Stimulated activated CD8-positive, alpha-beta memory T cell treated with anti-CD3 and anti-CD28 coated beads, Interleukin-15, amount 100 ng/mL, for 4 hours (primary cell): ENCODE results near the gene ANKRD13B.
"Not testable (repeated sequence)": the region's sequence is repeated elsewhere in the genome, so short reads cannot be mapped to it uniquely, and the experiment has no call there.

Experiments used
- DNase-seq, 2 donors: peaks; one replicate each; pipeline ENCODE4 v3.0.0-alpha.2; 2020; ENCODE audit warnings: low read depth in 2 of 2

The ANKRD13B gene

GRCh38 chr17:29592850-29593551 is at the start of gene ANKRD13B:
TSS of gene ANKRD13B (plus strand) at chr17:29593132. CDS start at chr17:29593622, 490 bp downstream.
- DNase-seq: no peak

- no peak for DNase-seq
Observed at GRCh38 chr17:29544066-29544465, 48.9 kb upstream of the ANKRD13B start.

- DNase-seq: no peak
Observed at GRCh38 chr17:29546085-29546484, 46.8 kb upstream of the ANKRD13B start.

GRCh38 chr17:29546830-29547229 is 46.1 kb upstream of the ANKRD13B start:
- DNase-seq: no peak

- DNase-seq: no peak
Observed at GRCh38 chr17:29549177-29549923, 43.6 kb upstream of the ANKRD13B start.

- no peak for DNase-seq
Observed at GRCh38 chr17:29555840-29556239, 37.1 kb upstream of the ANKRD13B start.

GRCh38 chr17:29557085-29557738 is 35.7 kb upstream of the ANKRD13B start:
- DNase-seq: no peak

- DNase-seq: no peak
Observed at GRCh38 chr17:29557739-29558116, 35.2 kb upstream of the ANKRD13B start.

GRCh38 chr17:29558139-29558538 is 34.8 kb upstream of the ANKRD13B start:
- DNase-seq: not testable (repeated sequence)

- no peak for DNase-seq
Observed at GRCh38 chr17:29559640-29560039, 33.3 kb upstream of the ANKRD13B start.

- DNase-seq: no peak
Observed at GRCh38 chr17:29560316-29560715, 32.6 kb upstream of the ANKRD13B start.

GRCh38 chr17:29561554-29562517 is 31.1 kb upstream of the ANKRD13B start:
- no peak for DNase-seq

GRCh38 chr17:29562615-29563014 is 30.3 kb upstream of the ANKRD13B start:
- no peak for DNase-seq

GRCh38 chr17:29563816-29564215 is 29.1 kb upstream of the ANKRD13B start:
- DNase-seq: no peak

GRCh38 chr17:29565643-29566472 is 27.1 kb upstream of the ANKRD13B start:
- no peak for DNase-seq

GRCh38 chr17:29566473-29567303 is 26.2 kb upstream of the ANKRD13B start, which contains the start of gene ABHD15:
TSS of gene ABHD15 (minus strand) at chr17:29567037. CDS start at chr17:29566966, 71 bp downstream.
- peak in 1 of 2 donors; percentile 44 for DNase-seq

GRCh38 chr17:29567304-29567553 is 25.7 kb upstream of the ANKRD13B start:
- no peak for DNase-seq

- peak; percentile 56 to 60 for DNase-seq
Observed at GRCh38 chr17:29567554-29568330, 25.2 kb upstream of the ANKRD13B start.
